Sigmoid colon (tissue), 4 donors: ENCODE data around the gene POC5.

Source experiments
- POLR2A ChIP-seq, 2 donors: fragments of 450-650 bp; IDR thresholded peaks; one replicate each; pipeline ENCODE4 v1.6.1; 2016; ENCODE audit warnings: antibody characterized with exemption in 2 of 2, mild to moderate bottlenecking in 2 of 2, moderate library complexity in 2 of 2
- POLR2AphosphoS5 ChIP-seq, 4 donors: sonication (generic); formaldehyde crosslinking; IDR thresholded peaks; one replicate each; pipeline ENCODE4 v1.6.1; 2017; ENCODE audit warnings: antibody characterized with exemption in 4 of 4

DNA sequence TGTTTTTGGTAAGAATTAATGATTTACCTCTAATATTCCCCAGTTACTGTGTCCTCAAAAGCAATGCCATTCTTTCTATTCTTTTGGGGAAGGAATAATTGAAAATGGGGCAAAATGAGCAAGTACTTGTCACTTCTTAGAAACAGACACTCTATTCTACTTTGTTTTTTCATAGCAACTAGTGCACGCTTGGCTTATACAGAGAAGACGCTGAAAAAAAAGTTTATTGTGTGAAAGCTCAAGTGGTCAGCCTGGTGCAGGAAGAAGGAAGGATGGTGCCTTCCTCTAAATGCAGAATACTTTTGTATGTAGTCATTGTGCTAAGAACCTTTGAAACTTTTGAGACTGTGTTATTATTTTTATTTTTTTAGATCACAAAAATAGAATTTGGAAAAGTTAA, 76.4 kb downstream of the POC5 start:
- TF ChIP-seq POLR2A (IDR thresholded peaks at IDR 0.05) (no peak), POLR2AphosphoS5 (IDR thresholded peaks at IDR 0.05) (no peak)
